CD4-positive, alpha-beta T cell (primary cell): Measurements from ENCODE around the gene RAG1. TPM values are rescaled to one million over a fixed set of nuclear protein-coding genes. Genes with fewer than 3 reads are reported as not detected.

ENCODE experiments used
- ATAC-seq: fragments of 200-7000 bp; cut with Tn5 transposase; one replicate; pipeline ENCODE4 v1.10.0; 2022; ENCODE audit warnings: mild to moderate bottlenecking; ENCODE audit not compliant: poor library complexity
- CTCF ChIA-PET: fragments of 350-600 bp; sonication (Branson Sonifier 250); formaldehyde crosslinking; loops from one replicate; lab custom pipeline; 2021; ENCODE audit warnings: antibody characterized with exemption, inconsistent platforms; lab: Charles Lee
- POLR2A ChIA-PET: fragments of 350-600 bp; sonication (Branson Sonifier 250); formaldehyde crosslinking; loops from one replicate; lab custom pipeline; 2021; ENCODE audit warnings: antibody characterized with exemption, inconsistent platforms; lab: Charles Lee
- DNase-seq, 14 experiments: peaks; one replicate each; pipeline ENCODE4 v3.0.0-alpha.2; 2013 to 2020; ENCODE audit warnings: mixed read lengths in 2 of 14
- H3K27ac ChIP-seq, 2 donors: one replicate each; pipeline versions ENCODE4 v1.5.1 to v1.7.0; 2013; ENCODE audit warnings: low read length in 2 of 2, low read depth in 1 of 2, mild to moderate bottlenecking in 1 of 2
- H3K27me3 ChIP-seq, 2 experiments: 1 replicate in 1 of 2; 2 replicates in 1 of 2; pipeline versions ENCODE4 v1.6.1 to v1.7.0; 2013; ENCODE audit warnings: low read length in 2 of 2, control low read depth in 1 of 2, mild to moderate bottlenecking in 1 of 2, moderate library complexity in 1 of 2; ENCODE audit not compliant: insufficient read depth in 2 of 2, control insufficient read depth in 1 of 2
- H3K36me3 ChIP-seq: one replicate; pipeline ENCODE4 v1.6.1; 2013; ENCODE audit warnings: low read length, control low read depth; ENCODE audit not compliant: insufficient read depth
- H3K4me1 ChIP-seq: one replicate; pipeline ENCODE4 v1.6.1; 2013; ENCODE audit warnings: low read length, control low read depth; ENCODE audit not compliant: insufficient read depth
- H3K4me3 ChIP-seq: one replicate; pipeline ENCODE4 v1.5.1; 2013; ENCODE audit warnings: mild to moderate bottlenecking, low read length, moderate library complexity
- H3K9me3 ChIP-seq, 2 experiments: 1 replicate in 1 of 2; 2 replicates in 1 of 2; pipeline versions ENCODE4 v1.6.1 to v1.7.0; 2013; ENCODE audit warnings: low read length in 2 of 2, mild to moderate bottlenecking in 2 of 2, control low read depth in 1 of 2, moderate library complexity in 1 of 2; ENCODE audit not compliant: control insufficient read depth in 1 of 2, insufficient read depth in 1 of 2
- H3K27ac Mint-ChIP-seq: one replicate; pipeline ENCODE4 v1.8.0; 2020; ENCODE audit warnings: mixed read lengths
- H3K27me3 Mint-ChIP-seq: one replicate; pipeline ENCODE4 v1.8.0; 2021; ENCODE audit warnings: mixed read lengths
- H3K36me3 Mint-ChIP-seq: one replicate; pipeline ENCODE4 v1.8.0; 2021; ENCODE audit warnings: low read depth, mixed read lengths
- H3K4me1 Mint-ChIP-seq: one replicate; pipeline ENCODE4 v1.8.0; 2021; ENCODE audit warnings: low read depth, mixed read lengths
- H3K4me3 Mint-ChIP-seq: one replicate; pipeline ENCODE4 v1.8.0; 2020; ENCODE audit warnings: mild to moderate bottlenecking, mixed read lengths
- H3K9me3 Mint-ChIP-seq: one replicate; pipeline ENCODE4 v1.8.0; 2020; ENCODE audit warnings: mixed read lengths
- CTCF ChIP-seq: fragments of 200-600 bp; IDR thresholded peaks from one replicate; pipeline ENCODE4 v1.8.0; 2022; ENCODE audit warnings: antibody characterized with exemption, mild to moderate bottlenecking
- intact Hi-C, 2 experiments: fragments of 100-400 bp; cut with DNase I in 1 of 2; cut with micrococcal nuclease in 1 of 2; formaldehyde crosslinking; loops; one replicate each; pipeline versions ENCODE4 v1.15.1 to v1.9.0; 2023 to 2025; cut with DNase I, micrococcal nuclease
- total RNA-seq, 174 experiments: library from RNA in 2 of 174; stranded (reverse) in 2 of 174; gene quantifications; one replicate each; pipeline ENCODE4 v1.2.3 and lab custom pipeline; 2021 to 2026

Gene RAG1
- total RNA-seq, 2 experiments from 2014 or later, result 0.22 TPM; not detected in 1

GRCh38 chr11:36598051-36598450, 30.2 kb downstream of the RAG1 start, which contains the start of gene RAG2:
Gene RAG2 (minus strand): TSS chr11:36598236. CDS start chr11:36594168, 4,068 bp downstream.
- H3K36me3 Mint-ChIP-seq, result no peaks in the 10 kb centered on the region
- H3K27ac Mint-ChIP-seq, result no peak within 1 kb of the TSS
- ChIA-PET POLR2A (no interaction called here), CTCF (no interaction called here)
- H3K9me3 Mint-ChIP-seq, result no peaks in the 10 kb centered on the region
- ATAC-seq, result no peak
- Histone ChIP-seq H3K9me3 (peaks cover 0 to 3% of the 10 kb centered on the region in 2 experiments), H3K27ac (no peak within 1 kb of the TSS), H3K4me3 (no peak within 1 kb of the TSS), H3K36me3 (no peaks in the 10 kb centered on the region), H3K27me3 (peaks cover 3 to 18% of the 10 kb centered on the region in 2 experiments), H3K4me1 (peaks cover 7% of the 10 kb centered on the region)
- peaks cover 16% of the 10 kb centered on the region for H3K4me1 Mint-ChIP-seq
- peaks cover 64% of the 10 kb centered on the region for H3K27me3 Mint-ChIP-seq
- no peak for DNase-seq
- no peak for TF ChIP-seq CTCF
- no peak within 1 kb of the TSS for H3K4me3 Mint-ChIP-seq
- intact Hi-C loops, result no loop called here

- Mint-ChIP-seq H3K4me1 (peaks cover 3% of the 10 kb centered on the region), H3K9me3 (no peaks in the 10 kb centered on the region), H3K27ac (no peak overlapping the region), H3K4me3 (no peak overlapping the region), H3K27me3 (peaks cover 43% of the 10 kb centered on the region), H3K36me3 (no peaks in the 10 kb centered on the region)
- H3K4me1 ChIP-seq, result no peaks in the 10 kb centered on the region
- H3K27ac ChIP-seq, result no peak overlapping the region
- ATAC-seq (no peak), DNase-seq (no peak)
- intact Hi-C loops, result no loop called here
- POLR2A ChIA-PET, result no interaction called here
- CTCF ChIA-PET, result interaction anchor here (0.6 kb wide), 1 partner anchor 101 kb away, joined by 3 read pairs; no protein-coding TSS in a partner anchor
- no peak overlapping the region for H3K4me3 ChIP-seq
- no peak for TF ChIP-seq CTCF
- peaks cover 0 to 3% of the 10 kb centered on the region in 2 experiments for H3K9me3 ChIP-seq
- no peaks in the 10 kb centered on the region for H3K36me3 ChIP-seq
- peaks cover 0 to under 1% of the 10 kb centered on the region in 2 experiments for H3K27me3 ChIP-seq
Observed at GRCh38 chr11:36600180-36600579, 32.4 kb downstream of the RAG1 start.

- TF ChIP-seq CTCF, result no peak
- no peak overlapping the region for H3K27ac ChIP-seq
- no peak overlapping the region for H3K4me3 Mint-ChIP-seq
- ATAC-seq (no peak), DNase-seq (no peak)
- ChIA-PET CTCF (no interaction called here), POLR2A (no interaction called here)
- H3K9me3 ChIP-seq, result peaks cover 0 to 3% of the 10 kb centered on the region in 2 experiments
- H3K27me3 ChIP-seq, result no peaks in the 10 kb centered on the region
- no peak overlapping the region for H3K27ac Mint-ChIP-seq
- peaks cover 34% of the 10 kb centered on the region for H3K27me3 Mint-ChIP-seq
- no peaks in the 10 kb centered on the region for H3K36me3 ChIP-seq
- intact Hi-C loops, result no loop called here
- H3K4me1 ChIP-seq, result no peaks in the 10 kb centered on the region
- H3K9me3 Mint-ChIP-seq, result no peaks in the 10 kb centered on the region
- no peak overlapping the region for H3K4me3 ChIP-seq
- no peaks in the 10 kb centered on the region for H3K4me1 Mint-ChIP-seq
- H3K36me3 Mint-ChIP-seq, result no peaks in the 10 kb centered on the region
Observed at GRCh38 chr11:36601155-36601554, 33.3 kb downstream of the RAG1 start.
